ENCODE results near the gene LHFPL6.

Gene LHFPL6

DNA sequence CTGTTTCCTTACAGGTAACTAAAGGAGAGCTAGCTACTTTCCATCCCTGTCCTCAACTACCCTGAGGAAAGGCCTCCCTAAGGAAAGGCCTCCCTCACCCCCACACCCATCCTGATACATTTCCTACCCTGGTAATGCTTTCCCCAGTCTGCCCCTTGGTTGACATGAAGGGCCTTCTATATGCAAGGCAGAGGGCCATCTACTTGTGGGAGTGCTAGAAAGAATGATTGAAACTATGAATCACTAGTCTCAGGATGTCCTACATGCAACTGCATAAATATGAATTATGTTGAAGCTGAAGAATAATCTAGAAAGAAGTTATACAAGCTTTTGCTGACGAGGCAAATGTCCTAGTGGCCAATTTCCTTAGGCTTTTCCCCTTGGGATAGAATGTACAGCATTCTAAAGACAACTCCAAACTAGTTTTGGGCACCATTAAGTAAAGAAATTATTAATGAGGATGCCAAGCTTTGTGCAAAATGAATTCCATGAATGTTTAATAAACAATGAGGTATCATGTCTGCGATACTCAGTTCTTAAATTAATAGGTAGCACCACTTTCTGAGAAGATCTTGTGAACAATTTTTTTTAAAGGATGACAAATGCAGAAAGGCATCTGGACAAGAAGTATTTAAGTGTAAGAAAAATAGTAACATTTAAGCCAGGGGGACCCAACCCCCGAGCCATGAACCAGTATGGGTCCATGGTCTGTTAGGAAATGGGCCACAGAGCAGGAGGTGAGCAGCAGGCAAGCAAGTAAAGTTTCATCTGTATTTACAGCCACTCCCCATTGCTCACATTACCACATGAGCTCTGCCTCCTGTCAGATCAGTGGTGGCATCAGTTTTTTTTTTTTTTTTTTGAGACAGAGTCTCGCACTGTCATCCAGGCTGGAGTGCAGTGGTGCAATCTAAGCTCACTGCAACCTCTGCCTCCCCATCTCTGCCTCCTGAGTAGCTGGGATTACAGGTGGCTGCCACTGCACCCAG lies 223.0 kb downstream of the LHFPL6 start:
- DNase-seq (ENCODE audit: low read depth): no peak

- no peak for DNase-seq (ENCODE audit: low read depth)
Measured at GRCh38 chr13:39379118-39379517, 223.9 kb downstream of the LHFPL6 start.

GRCh38 chr13:39378306-39378705 lies 224.7 kb downstream of the LHFPL6 start:
- no peak for DNase-seq (ENCODE audit: low read depth)

DNA sequence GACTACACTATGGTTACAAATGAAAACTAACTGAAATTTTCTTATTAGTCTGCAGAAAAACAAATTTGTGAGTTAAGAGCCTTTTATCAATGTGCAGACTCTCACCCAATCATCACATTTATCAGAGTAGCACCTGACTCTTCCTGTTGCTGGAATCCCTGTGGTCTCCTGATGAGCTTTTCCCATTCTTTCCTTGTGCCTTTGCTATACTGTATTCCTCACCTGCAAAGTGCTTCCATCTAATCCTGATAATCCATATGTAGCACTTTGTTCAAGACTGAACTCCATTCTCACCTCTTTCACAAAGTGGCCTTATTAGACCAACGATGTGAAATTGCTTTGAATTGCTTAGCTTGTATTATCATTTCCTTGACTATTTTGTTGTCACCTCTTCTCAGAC lies 225.3 kb downstream of the LHFPL6 start:
- no peak for DNase-seq (ENCODE audit: low read depth)

GRCh38 chr13:39376076-39376475 lies 226.9 kb downstream of the LHFPL6 start:
- DNase-seq (ENCODE audit: low read depth): no peak

GRCh38 chr13:39375601-39376000 lies 227.4 kb downstream of the LHFPL6 start:
- DNase-seq (ENCODE audit: low read depth): no peak

GRCh38 chr13:39374741-39375189 lies 228.2 kb downstream of the LHFPL6 start:
- no peak for DNase-seq (ENCODE audit: low read depth)

DNA sequence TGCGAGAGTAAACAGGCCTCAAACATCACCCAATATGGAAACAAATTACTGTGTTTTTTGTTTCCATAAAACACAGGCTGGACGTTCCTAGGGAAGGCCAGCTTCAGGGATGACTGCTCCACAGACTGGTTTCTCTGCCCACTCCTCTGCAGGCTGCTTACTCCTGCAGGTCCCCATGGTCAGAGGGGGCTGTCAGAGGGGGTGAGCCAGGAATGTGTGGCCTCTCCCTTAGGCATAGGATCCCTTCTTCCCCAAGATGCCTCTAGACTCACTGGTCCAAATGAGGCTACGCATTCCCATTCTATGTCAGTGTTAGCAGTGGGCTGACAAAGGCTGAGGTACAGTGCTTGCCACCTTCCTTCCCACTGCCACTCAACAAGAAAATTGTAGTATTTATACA lies 229.8 kb downstream of the LHFPL6 start:
- no peak for DNase-seq (ENCODE audit: low read depth)

GRCh38 chr13:39371706-39372105 lies 231.3 kb downstream of the LHFPL6 start:
- no peak for DNase-seq (ENCODE audit: low read depth)

GRCh38 chr13:39370554-39370953 lies 232.4 kb downstream of the LHFPL6 start:
- no peak for DNase-seq (ENCODE audit: low read depth)

GRCh38 chr13:39370048-39370447 lies 232.9 kb downstream of the LHFPL6 start:
- DNase-seq (ENCODE audit: low read depth): no peak

- DNase-seq (ENCODE audit: low read depth): no peak
Measured at GRCh38 chr13:39369161-39369890, 233.7 kb downstream of the LHFPL6 start.

DNA sequence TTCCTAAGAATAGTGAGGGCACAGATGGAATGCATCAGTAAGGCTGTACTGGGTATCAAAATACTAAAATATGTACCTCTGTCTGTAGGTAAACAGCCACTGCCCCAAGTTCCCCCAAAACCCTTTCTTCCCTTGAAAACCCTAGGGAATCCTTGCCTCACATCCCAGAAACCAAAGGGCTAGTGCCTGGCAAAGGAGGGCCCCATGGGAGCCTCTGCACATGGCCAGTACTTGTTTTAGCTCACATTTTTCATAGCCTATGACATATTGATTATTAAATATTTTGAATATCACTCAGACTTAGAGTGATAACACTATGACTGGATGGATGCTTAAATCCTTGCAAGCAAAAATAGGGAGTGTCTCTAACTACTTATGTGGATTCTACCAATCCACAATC lies 237.1 kb downstream of the LHFPL6 start:
- no peak for DNase-seq (ENCODE audit: low read depth)

- DNase-seq (ENCODE audit: low read depth): peak; percentile 8
Measured at GRCh38 chr13:39364947-39365468, 238.0 kb downstream of the LHFPL6 start.

DNA sequence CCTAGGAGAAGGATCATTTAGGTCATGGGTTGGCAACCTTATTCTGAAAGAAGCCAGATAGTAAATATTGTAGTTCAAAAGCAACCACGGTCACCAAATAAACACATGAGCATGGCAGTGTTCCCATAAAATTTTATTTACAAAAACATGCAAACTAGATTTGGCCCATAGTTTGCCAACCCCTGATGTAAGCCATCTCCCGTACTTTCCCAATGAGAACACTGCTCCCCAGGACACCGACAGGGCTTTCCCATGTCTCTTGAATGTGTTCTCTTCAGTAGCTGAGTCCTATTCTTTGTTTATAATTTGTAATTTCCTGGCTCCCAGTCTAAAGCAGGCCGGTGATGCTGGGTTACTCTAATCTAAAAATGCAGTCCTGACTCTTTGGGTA lies 239.6 kb downstream of the LHFPL6 start:
- DNase-seq (ENCODE audit: low read depth): no peak

- no peak for DNase-seq (ENCODE audit: low read depth)
Measured at GRCh38 chr13:39362652-39363381, 240.2 kb downstream of the LHFPL6 start.

- peak; percentile 53 for DNase-seq (ENCODE audit: low read depth)
Measured at GRCh38 chr13:39353988-39354387, 249.0 kb downstream of the LHFPL6 start.

- DNase-seq (ENCODE audit: low read depth): no peak
Measured at GRCh38 chr13:39350461-39350881, 252.5 kb downstream of the LHFPL6 start.

- no peak for DNase-seq (ENCODE audit: low read depth)
Measured at GRCh38 chr13:39349391-39349960, 253.5 kb downstream of the LHFPL6 start.

DNA sequence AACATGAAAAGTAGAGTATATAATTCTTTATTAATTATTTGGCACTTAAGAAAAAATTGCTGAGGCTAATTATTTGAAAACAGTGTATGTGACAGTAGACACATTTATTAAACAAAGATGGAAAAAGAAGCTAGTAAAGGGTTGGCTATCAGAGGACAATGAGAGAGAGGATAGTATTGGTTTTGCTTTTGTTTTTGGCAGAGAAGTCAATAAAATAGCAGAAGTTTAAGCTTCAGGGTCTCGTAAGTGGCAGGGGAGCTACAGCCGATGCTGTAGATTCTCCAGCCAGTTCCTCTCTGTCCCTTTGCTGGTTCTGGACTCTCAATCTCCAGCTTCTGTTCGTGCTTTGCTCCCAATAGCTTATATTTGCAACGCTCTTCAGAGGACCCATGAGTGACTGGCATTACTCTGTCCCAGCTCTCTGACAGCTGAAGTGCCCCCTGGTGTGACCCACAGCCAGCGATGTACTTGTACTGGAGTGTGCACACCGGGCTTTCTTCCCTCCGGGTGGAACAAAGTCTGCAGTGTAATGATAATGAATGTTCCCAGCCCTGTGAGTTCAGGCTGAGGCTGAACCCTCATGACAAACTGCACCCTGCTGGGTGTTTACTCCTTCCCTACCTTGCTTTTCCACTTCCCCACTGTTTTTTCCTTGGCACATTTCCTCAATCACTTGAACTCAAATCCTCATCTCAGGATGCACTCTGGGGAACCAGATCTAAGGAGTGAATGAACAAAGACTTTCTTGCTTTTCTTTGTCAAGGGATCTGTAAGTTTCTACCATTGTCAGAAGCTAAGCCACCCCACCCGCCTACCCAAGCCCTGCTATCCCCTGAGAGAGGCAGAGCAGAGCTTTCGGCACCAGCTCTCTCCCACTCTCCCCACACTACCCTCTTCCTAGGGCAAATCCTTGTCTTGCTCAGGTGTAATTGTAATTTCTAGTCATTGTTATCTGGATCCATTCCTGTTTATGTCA lies 254.8 kb downstream of the LHFPL6 start:
- DNase-seq (ENCODE audit: low read depth): no peak

DNA sequence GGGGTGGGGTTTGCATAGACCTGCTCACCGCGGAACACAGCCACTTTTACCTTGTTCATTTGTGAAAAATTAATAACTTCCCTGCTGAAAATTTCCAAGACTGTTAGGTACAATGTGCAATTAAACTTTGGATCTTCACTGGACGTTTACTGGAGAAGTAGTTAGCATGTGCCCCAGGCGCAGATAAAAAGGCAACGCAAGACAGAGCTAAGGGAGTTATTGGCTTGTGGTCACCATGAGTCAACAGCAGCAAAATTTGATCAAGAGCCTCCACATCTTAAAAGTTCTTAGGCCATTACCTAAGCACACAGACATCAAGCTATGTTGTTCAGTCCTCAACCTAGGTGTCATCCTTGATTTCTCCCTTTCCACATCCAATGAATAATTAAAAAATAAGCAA lies 257.0 kb downstream of the LHFPL6 start:
- DNase-seq (ENCODE audit: low read depth): no peak

All from non-pigmented ciliary epithelial cell (primary cell).